HG03460 (cell line): ENCODE results near the gene SLC22A12.

Experiments
- ATAC-seq: cut with Tn5 transposase; IDR thresholded peaks from one replicate; pipeline ENCODE4 v1.9.1; 2021; ENCODE audit not compliant: unreplicated experiment

SLC22A12 gene

GRCh38 chr11:64620381-64620971, 29.5 kb downstream of the SLC22A12 start:
- no peak for ATAC-seq

GRCh38 chr11:64621283-64622019, 30.4 kb downstream of the SLC22A12 start:
- ATAC-seq, result no peak

- no peak for ATAC-seq
Measured at GRCh38 chr11:64622681-64623080, 31.7 kb downstream of the SLC22A12 start.

GRCh38 chr11:64624883-64625481, 34.0 kb downstream of the SLC22A12 start:
- ATAC-seq, result no peak

- no peak for ATAC-seq
Measured at GRCh38 chr11:64626637-64627036, 35.6 kb downstream of the SLC22A12 start.

GRCh38 chr11:64627371-64627770, 36.4 kb downstream of the SLC22A12 start:
- ATAC-seq, result no peak

- no peak for ATAC-seq
Measured at GRCh38 chr11:64628596-64628995, 37.6 kb downstream of the SLC22A12 start.

GRCh38 chr11:64629103-64629502, 38.1 kb downstream of the SLC22A12 start:
- no peak for ATAC-seq

- no peak for ATAC-seq
Measured at GRCh38 chr11:64629796-64630562, 39.0 kb downstream of the SLC22A12 start.

- no peak for ATAC-seq
Measured at GRCh38 chr11:64631675-64632074, 40.7 kb downstream of the SLC22A12 start.

GRCh38 chr11:64632237-64632636, 41.2 kb downstream of the SLC22A12 start:
- no peak for ATAC-seq

GRCh38 chr11:64632654-64633053, 41.6 kb downstream of the SLC22A12 start:
- no peak for ATAC-seq

- ATAC-seq, result no peak
Measured at GRCh38 chr11:64633555-64634159, 42.6 kb downstream of the SLC22A12 start.

GRCh38 chr11:64637334-64638017, 46.5 kb downstream of the SLC22A12 start:
- ATAC-seq, result no peak

GRCh38 chr11:64638018-64638665, 47.1 kb downstream of the SLC22A12 start:
- ATAC-seq, result no peak

GRCh38 chr11:64638829-64639228, 47.8 kb downstream of the SLC22A12 start:
- ATAC-seq, result no peak

- ATAC-seq, result no peak
Measured at GRCh38 chr11:64639885-64640284, 48.9 kb downstream of the SLC22A12 start.

- no peak for ATAC-seq
Measured at GRCh38 chr11:64641596-64642417, 50.8 kb downstream of the SLC22A12 start.

GRCh38 chr11:64642418-64642735, 51.4 kb downstream of the SLC22A12 start:
- no peak for ATAC-seq
